CD4-positive, alpha-beta T cell treated with Interleukin-4 for 1 hour (primary cell): ENCODE results near the gene XIAP.
A peak's percentile ranks its signal among the peaks of the same experiment; 100 is the strongest.
"Not testable (repeated sequence)": the region's sequence is repeated elsewhere in the genome, so short reads cannot be mapped to it uniquely, and the experiment has no call there.

Experiments
- DNase-seq, 2 donors: peaks; one replicate each; pipeline ENCODE4 v3.0.0-alpha.2; 2020 to 2022

XIAP gene

DNA sequence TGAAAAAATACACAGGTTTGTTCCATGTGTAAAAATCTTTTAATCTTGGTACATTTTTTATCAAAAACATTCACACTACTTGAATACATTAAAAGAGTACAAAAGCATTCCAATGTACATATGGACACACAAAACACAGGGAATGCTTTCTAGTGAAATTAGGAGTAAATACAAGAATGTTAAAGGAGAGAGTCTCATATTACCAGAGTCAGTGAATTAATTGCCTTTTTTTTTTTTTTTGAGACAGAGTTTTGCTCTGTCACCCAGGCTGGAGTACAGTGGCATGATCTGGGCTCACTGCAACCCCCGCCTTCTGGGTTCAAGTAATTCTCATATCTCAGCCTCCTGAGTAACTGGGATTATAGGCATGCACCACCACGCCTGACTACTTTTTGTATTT is 17.0 kb downstream of the XIAP start:
- DNase-seq: no peak

DNA sequence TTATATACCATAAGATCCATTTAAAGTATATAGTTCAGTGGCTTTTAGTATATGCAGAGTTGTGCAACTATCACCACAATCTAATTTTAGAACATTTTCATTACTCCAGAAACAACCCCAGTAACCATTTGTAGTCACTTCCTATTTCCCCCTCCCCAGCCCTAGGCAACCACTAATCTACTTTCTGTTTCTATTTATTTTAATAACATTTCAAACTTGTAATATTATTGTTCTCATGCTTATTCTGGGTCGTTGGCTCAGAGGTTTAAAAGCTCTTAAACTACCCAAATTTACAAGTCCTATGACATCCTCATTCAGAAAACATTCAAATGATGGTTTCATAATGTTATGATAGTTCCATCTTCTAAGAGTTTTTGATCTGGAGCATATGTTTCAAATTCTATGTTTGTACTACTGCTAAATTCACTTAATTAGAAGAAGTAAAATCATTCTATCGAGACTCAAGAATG is 18.4 kb downstream of the XIAP start:
- peak in 1 of 2 donors; percentile 62 for DNase-seq

DNA sequence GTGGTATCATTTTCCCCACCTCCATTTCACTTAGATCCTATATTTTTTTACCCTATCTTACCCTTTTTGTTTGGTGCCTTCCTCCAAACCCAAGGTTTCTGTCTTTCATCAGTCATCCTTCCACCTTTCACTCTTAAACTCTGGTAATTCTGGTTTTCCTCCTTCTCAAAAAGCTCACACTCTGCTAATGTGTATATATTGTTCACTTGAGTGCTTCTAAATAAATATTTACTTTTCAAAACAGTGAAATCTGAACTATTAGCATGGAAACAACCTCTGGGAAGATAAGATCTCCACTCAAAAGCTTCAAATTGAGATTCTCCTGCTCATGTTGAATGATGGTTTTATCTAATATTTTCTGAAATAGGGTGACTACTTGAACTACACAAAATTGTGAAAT is 21.5 kb downstream of the XIAP start:
- no peak for DNase-seq

DNA sequence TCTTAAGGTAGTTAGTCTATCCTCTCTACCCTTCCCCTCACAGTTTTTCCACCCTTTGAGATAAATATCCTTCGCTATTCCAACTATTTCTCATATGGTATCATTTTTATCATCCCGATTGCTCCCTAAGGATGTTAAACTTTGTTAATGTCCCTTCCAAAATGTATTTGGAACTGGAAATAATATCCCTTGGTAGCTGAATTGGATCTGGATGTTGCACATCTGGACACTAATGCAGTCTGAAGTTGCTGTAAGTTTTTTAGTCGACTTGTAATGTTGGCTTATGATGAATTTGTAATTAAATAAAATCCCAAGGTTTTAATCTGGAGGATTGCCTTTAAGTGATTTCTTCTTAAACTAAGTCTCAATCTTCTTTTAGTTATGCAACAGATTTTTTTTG is 22.5 kb downstream of the XIAP start:
- DNase-seq: no peak

DNA sequence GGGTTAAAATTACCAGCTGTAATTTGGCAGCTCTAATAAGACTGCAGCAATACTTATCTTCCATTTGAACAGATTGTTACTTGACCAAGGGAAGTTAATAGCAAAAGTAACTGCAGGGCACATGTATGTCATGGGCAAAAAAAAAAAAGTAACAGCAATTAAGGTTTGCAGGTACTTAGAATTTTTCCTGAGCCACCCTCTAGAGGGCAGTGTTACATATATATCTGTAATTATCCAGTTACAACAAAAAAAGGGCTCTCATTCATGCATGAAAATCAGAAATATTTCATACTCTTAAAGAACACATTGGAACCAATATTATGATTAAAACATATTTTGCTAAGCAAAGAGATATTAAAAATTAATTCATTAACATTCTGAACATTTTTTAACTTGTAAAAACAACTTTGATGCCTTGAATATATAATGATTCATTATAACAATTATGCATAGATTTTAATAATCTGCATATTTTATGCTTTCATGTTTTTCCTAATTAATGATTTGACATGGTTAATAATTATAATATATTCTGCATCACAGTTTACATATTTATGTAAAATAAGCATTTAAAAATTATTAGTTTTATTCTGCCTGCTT is 25.1 kb downstream of the XIAP start:
- peak in 1 of 2 donors; percentile 70 for DNase-seq

DNA sequence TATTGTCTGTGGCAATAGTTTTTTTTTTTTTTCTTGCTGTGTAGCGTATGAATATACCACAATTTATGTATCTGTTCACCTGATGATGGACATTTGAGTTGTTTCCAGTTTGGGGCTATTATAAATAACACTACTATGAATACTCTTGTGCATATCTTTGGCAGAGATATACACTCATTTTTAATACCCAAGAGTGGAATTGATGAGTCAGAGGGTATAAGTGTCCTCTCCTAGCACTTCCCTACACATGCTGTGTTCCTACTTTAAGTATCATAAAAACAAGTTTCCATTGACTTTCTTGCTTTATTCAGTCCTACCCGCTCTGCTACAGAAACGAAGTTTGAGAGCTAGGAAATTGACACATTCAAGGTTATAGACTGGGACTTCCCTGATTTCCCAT is 39.8 kb downstream of the XIAP start:
- DNase-seq: no peak

DNA sequence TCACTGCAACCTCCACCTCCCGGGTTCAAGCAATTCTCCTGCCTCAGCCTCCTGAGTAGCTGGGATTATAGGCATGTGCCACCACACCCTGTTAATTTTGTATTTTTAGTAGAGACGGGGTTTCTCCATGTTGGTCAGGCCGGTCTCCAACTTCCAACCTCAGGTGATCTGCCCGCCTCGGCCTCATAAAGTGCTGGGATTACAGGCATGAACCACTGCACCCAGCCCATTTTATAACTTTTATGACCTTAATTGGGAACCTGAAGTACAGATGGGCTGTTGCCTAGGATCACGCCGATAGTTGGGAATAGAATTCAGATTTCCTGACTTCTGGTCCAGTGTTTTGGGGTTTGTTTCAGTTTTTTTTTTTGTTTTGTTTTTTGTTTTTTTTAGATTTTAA is 43.4 kb downstream of the XIAP start:
- DNase-seq: not testable (repeated sequence)

DNA sequence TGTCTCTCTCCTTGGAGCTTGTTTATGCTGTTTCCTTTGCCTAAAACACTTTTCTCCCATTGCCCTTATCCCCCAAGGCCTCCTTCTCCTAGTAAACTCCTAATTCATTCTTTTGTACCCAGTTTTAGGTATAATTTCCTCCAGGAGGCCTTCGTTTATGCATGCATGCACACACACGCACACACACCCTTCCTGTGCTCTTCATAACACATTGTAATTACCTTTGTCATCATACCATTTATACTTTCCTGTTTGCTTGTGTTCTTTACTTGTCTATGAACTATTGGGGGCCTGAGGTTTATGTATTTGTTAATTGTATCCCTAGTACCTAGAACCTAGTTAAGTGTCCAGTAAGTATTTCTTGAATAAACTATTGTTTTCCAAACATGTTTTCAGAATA is 45.5 kb downstream of the XIAP start:
- no peak for DNase-seq

DNA sequence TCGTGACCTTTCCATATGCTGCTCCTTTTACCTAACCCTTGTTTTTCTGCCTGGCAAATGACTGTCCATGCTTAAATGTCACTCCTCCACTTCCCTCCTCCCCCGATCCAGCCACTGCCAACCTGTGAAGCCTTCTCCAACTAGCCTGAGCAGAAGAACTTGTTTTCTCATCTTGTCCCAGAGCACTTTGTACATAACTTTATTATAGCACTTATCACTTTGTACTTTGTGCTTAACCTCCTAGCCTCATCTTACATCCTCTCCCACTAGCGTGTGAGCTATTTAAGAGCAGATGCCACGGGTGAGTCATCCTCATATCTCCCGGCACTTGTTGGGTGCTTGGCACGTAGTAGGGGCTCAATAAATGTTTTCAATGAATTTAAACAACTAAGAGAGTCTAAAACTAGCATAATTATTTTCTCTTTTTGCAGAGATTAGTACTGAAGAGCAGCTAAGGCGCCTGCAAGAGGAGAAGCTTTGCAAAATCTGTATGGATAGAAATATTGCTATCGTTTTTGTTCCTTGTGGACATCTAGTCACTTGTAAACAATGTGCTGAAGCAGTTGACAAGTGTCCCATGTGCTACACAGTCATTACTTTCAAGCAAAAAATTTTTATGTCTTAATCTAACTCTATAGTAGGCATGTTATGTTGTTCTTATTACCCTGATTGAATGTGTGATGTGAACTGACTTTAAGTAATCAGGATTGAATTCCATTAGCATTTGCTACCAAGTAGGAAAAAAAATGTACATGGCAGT is 46.9 kb downstream of the XIAP start:
- no peak for DNase-seq

DNA sequence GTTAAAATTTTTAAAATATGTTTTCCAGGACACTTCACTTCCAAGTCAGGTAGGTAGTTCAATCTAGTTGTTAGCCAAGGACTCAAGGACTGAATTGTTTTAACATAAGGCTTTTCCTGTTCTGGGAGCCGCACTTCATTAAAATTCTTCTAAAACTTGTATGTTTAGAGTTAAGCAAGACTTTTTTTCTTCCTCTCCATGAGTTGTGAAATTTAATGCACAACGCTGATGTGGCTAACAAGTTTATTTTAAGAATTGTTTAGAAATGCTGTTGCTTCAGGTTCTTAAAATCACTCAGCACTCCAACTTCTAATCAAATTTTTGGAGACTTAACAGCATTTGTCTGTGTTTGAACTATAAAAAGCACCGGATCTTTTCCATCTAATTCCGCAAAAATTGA is 49.7 kb downstream of the XIAP start:
- no peak for DNase-seq

DNA sequence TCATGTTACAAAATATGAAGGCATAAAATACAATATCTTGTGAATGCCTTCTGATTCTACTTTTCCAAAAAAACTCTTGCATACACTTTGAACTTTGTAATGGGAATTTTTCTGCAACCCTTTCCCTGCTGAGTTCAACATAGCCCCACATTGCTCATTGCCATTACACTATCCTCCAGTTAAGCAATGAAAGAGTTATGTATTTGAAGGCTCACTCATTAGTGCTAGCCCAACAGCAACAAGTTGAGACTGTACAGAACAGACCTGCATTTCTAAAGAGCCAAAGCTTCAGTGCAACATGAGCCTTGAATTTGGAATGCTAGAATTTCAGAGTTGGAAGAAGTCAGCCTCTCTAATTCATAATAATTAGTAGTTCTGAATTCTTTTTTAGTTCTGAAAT is 57.2 kb downstream of the XIAP start:
- no peak for DNase-seq

DNA sequence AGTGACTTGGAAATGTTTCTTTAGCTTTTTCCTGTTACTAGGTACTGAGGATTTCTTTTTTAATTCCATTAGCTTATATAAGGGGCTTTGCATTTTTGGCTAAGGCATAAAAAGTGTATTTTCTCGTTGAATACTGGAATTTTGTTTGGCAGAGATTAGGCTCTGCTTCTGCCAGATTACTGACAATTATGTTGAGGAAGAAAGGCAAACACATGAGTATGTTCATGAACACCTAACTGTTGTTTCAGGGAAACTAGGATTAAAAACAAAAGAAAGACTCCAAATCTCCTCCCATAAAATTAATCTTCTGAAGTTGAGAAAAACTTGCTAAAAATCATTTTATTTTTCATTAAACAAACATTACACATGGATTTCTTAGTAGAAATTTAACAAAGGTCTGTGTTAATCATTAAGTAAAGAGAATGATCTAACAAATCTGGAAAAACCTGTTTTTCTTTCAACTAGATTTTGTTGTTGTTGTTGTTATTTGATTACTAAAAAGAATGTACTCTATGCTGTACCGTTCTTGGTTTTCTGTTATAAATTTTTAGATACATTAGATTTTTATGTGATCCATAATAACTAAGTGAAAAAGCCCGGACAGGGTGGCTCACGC is 58.4 kb downstream of the XIAP start:
- DNase-seq: no peak

DNA sequence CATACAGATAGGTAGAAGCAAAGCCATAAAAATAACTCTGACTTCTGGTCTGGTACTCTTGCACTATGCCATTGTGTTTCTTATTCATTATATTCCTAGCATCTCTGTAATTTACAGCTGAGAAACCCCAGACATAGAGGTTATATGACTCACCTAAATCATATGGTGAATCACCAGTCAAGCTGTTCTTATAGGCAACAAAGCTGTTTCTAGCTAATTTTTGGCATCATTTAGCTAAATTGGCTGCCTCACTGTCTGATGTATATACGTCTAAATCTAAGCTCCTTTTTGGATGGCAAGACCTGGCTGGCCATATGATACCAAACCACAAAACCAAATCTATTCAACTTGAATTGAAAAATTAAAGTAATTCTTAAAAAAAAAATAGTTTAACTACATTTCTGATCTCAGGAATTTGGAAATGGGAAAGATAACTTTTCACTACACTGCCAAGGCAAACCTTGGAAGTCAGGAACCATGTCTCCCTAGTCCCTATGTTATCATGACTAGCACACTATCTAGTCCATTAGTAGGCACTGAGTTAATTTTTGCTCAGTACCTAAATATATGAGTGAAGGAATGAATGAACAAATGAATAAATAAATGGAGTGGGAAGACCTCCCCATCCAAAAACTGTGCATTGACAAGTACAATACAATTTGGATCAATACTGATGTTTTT is 60.4 kb downstream of the XIAP start:
- DNase-seq: no peak

DNA sequence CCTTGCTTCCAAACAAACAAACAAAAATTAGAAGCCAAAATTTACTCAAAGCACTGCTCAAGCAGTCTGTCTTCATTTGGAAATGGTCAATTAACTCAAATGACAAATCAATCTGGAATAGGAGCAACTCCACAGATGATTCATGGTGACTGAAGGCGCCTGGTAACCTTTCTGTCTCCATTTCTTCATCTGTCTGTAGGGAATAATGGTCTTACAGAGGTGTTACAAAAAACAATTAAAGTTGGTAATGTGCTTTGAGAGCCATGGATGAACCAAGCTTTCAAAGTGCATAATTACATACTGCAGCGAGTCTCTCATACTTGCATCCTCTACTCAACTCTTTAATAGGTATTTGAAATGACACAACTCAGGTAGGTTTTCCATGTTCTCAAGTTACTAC is 63.4 kb downstream of the XIAP start:
- DNase-seq: no peak

DNA sequence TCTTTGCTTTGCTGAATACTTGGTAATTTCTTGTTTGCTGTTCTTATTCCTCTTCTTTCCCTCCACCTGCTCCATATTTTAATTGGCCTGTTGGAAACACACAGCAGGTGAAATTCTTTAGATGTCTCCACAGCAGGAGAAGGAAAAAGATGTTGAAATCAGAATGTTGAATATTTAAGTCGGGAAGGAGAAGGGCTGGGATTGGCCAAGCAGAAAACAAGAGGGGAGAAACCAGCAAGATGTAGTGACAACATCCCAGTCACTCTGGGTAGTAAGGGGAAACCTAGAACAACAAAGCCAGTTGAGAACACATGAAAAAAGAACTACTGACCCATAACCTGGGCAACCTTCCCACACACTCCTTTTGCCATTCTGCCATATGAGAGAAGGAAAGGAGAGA is 64.3 kb downstream of the XIAP start:
- DNase-seq: no peak

DNA sequence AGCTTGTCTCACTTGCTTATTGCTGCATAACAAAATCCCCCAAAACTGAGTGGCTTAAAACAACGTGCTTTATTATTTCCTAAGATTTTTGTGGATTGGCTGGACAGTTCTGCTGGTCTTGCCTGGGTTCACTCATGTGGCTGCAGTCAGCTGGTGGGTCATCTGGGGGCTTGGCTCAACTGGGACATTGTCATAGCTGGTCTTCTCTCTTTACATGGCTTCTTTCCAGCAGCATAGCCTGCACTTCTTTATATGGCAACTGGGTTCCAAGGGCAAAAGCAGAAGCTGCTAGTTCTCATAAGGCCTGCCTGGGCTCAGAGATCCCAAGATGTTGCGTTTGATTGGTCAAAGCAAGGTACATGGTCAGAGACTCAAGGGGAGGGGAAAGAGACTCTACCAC is 68.0 kb downstream of the XIAP start:
- DNase-seq: no peak

DNA sequence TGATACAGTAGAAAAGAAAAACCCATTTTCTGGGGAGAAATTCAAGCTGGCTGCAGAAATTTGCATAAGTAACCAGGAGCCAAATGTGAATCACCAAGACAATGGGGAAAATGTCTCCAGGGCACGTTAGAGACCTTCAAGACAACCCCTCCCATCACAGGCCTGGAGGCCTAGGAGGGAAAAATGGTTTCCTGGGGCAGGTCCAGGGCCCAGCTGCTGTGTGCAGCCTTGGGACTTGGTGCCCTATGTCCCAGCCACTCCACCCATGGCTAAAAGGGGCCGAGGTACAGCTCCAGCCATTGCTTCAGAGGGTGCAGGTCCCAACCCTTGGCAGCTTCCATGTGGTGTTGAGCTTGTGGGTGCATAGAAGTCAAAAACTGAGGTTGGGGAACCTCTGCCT is 72.2 kb downstream of the XIAP start:
- DNase-seq: not testable (repeated sequence)

DNA sequence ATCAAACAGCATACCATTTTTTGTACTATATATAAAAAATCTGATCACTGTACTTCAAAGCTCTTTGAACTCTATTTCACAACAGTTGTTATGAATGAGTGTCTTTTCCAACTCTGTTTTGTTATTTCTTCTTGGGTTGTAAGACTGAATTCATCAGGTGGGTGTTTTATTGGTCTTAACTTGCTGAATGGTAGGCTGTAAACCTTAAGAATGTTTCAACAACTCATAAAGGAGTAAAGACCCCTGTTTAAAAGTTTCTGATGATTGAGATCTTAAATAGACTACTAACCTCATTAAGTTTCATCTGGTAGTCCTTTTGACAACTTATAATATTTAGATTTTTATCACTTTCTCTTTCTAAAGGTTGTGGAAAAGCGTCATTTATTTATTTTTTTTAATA is 83.2 kb downstream of the XIAP start:
- no peak for DNase-seq

DNA sequence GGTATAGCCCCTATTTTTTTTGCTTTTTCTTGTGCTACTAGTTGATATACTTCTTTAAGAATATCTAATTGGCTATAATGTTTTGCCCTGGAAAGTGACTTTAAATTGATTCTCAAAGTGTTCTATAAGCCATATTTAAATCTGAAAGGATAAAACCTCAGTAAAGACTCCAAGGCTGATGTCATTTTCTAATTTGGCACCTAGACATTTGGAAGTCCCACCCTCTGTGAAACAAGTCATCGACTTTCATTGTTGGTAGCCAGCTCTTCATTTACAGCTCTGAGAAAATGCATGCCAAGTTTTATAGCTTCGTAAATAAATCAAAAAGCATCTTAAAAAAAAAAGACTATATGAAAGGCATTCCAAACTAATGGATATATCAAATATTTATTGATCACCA is 83.6 kb downstream of the XIAP start:
- no peak for DNase-seq

DNA sequence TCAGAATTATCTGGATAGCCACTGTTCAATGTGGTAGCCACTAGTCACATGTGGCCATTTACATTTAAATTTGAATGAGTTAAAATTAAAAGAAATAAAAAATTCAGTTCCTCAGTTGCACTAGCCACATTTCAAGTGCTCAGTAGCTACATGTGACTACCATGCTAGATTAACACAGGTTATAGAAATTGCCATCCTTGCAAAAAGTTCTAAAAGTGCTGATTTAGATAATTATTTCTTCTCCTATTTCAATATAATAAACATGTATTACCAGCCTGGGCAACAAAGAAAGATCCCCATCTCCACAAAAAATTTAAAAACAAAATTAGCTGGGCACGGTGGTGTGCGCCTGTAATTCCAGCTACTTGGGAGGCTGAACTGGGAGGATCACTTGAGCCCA is 90.0 kb downstream of the XIAP start:
- DNase-seq: no peak

DNA sequence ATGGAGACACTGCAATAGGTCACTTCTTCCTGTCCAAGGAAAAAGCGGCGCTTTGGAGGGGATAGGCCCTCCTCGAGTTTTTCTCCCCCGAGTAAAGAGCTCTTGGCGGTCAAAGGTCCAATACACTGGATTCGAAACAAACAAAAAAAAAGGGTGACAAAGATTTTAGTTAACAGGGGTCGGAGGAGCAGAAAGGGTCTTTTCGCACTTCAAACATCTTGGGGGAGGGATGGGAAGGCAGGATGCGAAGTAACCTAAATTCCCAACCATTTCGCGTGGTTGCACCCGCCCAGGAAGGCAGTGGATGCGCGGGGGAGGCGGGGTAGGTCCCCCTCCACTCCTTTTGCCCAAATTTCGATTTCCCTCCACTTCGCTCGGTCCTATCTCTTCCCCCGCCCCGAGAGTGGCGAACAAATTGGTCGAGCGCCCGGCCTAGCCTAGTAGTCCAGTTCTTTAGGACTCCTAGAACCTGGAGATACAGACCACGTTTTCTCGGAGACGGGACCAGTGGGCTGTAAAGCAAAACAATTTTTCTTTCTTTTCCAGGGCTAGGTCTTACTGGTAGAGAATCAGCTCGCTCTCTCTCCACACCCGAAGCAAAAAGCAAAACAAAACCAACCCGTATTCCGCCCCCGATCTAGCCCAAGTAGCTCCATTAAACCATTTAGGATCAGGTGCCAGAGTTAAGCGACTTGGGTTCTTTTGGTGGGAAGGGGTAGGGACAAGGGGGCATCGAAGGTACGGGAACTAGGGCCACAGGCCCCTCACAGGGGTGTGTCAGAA is 99.6 kb downstream of the XIAP start:
- no peak for DNase-seq

DNA sequence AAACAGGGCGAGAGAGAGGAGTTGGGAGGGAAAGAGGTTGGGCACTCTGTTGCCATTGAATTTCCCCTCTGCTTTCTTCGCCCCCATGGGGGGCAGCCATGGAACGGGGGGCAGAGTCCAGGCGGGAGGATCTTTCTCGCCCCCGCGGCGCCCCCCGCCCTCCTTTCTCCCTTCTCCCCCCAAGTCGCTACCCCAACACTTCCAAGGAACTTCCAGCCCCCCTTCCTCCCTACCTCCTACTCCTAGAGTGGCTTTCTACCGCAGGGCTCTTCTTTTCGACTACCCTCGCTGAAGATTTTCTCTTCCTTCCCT is 101.1 kb downstream of the XIAP start:
- DNase-seq: no peak
